Measurements from ENCODE around the gene CCDC106. TPM values are rescaled to one million over a fixed set of nuclear protein-coding genes. Genes with fewer than 3 reads are reported as not detected.

The CCDC106 gene
- total RNA-seq, 1 donor from 2014 or later: 20.8 TPM

DNA sequence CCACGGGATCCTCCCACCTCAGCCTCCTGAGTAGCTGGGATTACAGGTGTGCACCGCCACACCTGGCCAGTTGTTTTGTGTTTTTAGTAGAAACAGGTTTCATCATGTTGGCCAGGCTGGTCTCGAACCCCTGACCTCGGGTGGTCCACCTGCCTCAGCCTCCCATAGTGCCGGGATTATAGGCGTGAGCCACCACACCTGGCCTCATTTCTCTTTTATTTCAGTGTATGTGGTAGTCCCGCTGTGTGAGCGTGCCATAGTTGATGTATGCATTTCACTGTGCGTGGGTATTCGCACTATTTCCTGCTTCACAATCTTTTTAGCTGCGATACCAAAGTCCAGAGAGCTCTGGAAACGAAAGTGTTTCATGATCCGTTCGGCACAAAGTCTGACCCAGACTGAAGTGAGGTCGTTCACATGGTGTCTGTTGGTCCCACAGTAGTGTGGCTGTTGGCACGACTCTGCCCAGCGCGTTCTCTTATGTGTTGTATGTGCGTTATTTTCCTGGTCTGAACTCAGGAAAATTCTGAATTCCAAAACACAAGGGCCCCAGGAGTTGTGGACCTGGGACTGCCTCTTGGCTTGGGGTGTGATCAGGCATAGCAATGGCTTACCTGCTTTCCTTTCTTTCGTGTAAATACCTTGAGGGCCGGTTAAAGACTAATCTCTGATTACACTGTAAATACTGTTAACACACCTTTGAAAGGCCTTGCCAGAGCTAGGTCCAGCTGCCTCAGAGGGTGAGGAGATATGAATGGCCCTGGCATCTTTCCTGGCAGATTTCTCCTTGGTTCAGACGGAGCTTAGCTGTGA lies 35.6 kb downstream of the CCDC106 start:
- H3K4me1 Mint-ChIP-seq: no peaks in the 10 kb centered on the region
- no peak overlapping the region for H3K27ac Mint-ChIP-seq
- DNase-seq (ENCODE audit: low spot score in 2 of 2, unreplicated experiment in 2 of 2): no peak
- no peaks in the 10 kb centered on the region for H3K9me3 Mint-ChIP-seq
- H3K27me3 Mint-ChIP-seq (ENCODE audit: low read depth): no peaks in the 10 kb centered on the region
- no peak overlapping the region for H3K4me3 Mint-ChIP-seq
- TF ChIP-seq, protein P1, sequence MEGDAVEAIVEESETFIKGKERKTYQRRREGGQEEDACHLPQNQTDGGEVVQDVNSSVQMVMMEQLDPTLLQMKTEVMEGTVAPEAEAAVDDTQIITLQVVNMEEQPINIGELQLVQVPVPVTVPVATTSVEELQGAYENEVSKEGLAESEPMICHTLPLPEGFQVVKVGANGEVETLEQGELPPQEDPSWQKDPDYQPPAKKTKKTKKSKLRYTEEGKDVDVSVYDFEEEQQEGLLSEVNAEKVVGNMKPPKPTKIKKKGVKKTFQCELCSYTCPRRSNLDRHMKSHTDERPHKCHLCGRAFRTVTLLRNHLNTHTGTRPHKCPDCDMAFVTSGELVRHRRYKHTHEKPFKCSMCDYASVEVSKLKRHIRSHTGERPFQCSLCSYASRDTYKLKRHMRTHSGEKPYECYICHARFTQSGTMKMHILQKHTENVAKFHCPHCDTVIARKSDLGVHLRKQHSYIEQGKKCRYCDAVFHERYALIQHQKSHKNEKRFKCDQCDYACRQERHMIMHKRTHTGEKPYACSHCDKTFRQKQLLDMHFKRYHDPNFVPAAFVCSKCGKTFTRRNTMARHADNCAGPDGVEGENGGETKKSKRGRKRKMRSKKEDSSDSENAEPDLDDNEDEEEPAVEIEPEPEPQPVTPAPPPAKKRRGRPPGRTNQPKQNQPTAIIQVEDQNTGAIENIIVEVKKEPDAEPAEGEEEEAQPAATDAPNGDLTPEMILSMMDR (IDR thresholded peaks at IDR 0.05; ENCODE audit: unreplicated experiment): no peak
- H3K36me3 Mint-ChIP-seq: peaks cover 19% of the 10 kb centered on the region

GRCh38 chr19:55684946-55685681 lies 37.1 kb downstream of the CCDC106 start:
- Mint-ChIP-seq H3K36me3 (peaks cover 19% of the 10 kb centered on the region), H3K9me3 (no peaks in the 10 kb centered on the region), H3K4me1 (no peaks in the 10 kb centered on the region), H3K27ac (no peak overlapping the region), H3K27me3 (ENCODE audit: low read depth) (no peaks in the 10 kb centered on the region), H3K4me3 (no peak overlapping the region)
- TF ChIP-seq, protein P1 (IDR thresholded peaks at IDR 0.05; ENCODE audit: unreplicated experiment): no peak
- no peak for DNase-seq (ENCODE audit: low spot score in 2 of 2, unreplicated experiment in 2 of 2)

- Mint-ChIP-seq H3K27ac (no peak overlapping the region), H3K36me3 (peaks cover 13% of the 10 kb centered on the region), H3K27me3 (ENCODE audit: low read depth) (no peaks in the 10 kb centered on the region), H3K9me3 (no peaks in the 10 kb centered on the region), H3K4me1 (no peaks in the 10 kb centered on the region), H3K4me3 (no peak overlapping the region)
- no peak for DNase-seq (ENCODE audit: low spot score in 2 of 2, unreplicated experiment in 2 of 2)
- TF ChIP-seq, protein P1 (IDR thresholded peaks at IDR 0.05; ENCODE audit: unreplicated experiment): no peak
These were observed 37.8 kb downstream of the CCDC106 start for GRCh38 chr19:55685776-55686175.

DNA sequence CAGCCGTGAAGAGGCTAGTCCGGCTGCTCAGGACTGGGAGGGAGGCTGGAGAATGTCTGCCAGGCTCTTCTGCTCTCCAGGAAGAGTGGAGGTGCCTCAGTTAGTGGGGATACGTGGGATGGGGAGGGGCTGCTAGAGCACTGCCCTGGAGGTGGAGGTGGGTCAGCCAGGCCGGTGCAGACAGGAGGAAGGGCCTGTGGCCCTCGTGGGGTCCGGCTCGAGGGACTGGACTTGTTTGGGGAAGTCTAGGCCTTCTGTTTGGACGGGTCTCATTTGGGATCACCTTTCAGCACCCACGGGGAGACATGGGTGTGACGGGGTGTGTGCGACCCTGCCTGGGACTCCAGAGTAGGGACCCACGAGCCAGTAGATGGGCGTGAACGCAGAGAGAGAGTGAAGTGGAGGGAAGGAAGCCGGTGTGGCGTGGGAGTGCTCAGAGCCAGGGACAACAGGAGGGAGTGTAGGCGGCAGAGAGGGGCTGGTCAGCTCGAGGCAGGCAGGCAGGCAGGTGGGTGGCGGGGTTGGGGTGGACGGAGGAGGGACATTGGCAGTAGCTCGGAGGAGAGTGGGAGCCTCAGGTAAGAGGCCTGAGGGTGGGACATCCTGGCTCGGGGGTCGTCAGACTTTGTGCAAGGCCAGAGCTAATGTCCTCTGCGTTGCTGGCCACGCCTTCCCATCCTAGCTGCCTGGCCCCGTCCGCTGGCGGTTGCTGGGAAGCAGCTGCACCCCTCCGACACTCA lies 38.5 kb downstream of the CCDC106 start:
- TF ChIP-seq, protein P1 (IDR thresholded peaks at IDR 0.05; ENCODE audit: unreplicated experiment): no peak
- H3K27ac Mint-ChIP-seq: no peak overlapping the region

DNA sequence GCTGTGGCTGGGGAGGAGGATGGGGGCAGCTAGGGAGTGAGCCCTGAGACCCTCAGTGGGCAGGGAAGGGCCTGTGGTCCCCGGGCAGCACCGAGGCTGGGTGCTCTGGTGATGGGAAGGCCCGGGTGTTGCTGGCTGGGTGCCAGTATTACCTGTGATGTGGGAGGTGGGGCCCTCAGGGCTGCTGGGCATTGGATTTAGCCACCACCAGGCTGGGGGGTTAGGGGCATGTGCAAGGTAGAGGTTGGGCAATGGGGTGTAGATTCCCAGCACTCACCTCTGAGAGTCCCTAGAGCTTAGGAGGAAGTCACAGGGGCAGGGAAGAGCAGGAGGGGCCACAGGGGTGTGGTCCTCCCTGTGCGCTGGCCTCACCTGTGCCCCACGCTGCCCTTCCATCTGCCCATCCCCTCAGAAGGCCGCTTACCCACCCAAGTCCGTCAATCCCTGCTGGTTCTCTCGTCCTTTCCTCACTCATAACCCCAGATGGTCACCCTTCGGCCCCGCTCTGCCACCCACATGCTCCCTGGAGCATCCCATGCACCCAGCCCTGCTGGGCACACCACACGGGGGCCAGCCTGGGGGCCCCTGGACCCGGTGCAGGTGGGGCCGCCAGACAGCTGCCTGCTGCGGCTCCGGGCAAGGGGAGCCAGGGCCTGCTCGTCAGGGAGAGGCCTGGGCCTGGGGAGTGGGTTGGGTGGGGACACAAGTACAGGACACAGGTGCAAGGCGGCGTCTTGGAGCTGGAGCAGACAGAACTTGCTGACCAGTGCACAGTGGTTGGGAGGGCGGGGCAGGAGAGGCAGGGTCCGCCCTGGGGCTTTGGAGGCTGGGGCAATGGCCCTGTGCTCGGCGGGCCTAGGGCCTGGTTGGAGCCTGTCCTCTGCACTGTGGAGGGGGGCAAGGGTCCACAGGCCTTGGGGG lies 39.5 kb downstream of the CCDC106 start:
- Mint-ChIP-seq H3K4me1 (no peaks in the 10 kb centered on the region), H3K4me3 (no peak overlapping the region), H3K27ac (peak overlapping the region; percentile 26), H3K36me3 (peaks cover 11% of the 10 kb centered on the region), H3K9me3 (no peaks in the 10 kb centered on the region), H3K27me3 (ENCODE audit: low read depth) (no peaks in the 10 kb centered on the region)
- TF ChIP-seq, protein P1 (IDR thresholded peaks at IDR 0.05; ENCODE audit: unreplicated experiment): no peak
- DNase-seq (ENCODE audit: low spot score in 2 of 2, unreplicated experiment in 2 of 2): no peak

More for the DNA sequence above, 38.5 kb downstream of the CCDC106 start:
- H3K27me3 Mint-ChIP-seq (ENCODE audit: low read depth): no peaks in the 10 kb centered on the region
- no peaks in the 10 kb centered on the region for H3K4me1 Mint-ChIP-seq
- H3K9me3 Mint-ChIP-seq: no peaks in the 10 kb centered on the region
- no peak overlapping the region for H3K4me3 Mint-ChIP-seq
- DNase-seq (ENCODE audit: low spot score in 2 of 2, unreplicated experiment in 2 of 2): no peak
- peaks cover 13% of the 10 kb centered on the region for H3K36me3 Mint-ChIP-seq
